NOMO-1 treated with dmso at 0.1 percent for 144 hours (cell line): Measurements from ENCODE around the gene MAP2.
"Not testable (repeated sequence)": the region's sequence is repeated elsewhere in the genome, so short reads cannot be mapped to it uniquely, and the experiment has no call there.

Source experiments
- DNase-seq: peaks from one replicate; lab custom pipeline; 2025; ENCODE audit not compliant: unreplicated experiment; lab: John Stamatoyannopoulos, UW

MAP2 gene

GRCh38 chr2:209581040-209581439 is 157.2 kb downstream of the MAP2 start:
- no peak for DNase-seq

GRCh38 chr2:209582281-209582680 is 158.4 kb downstream of the MAP2 start:
- DNase-seq, result no peak

GRCh38 chr2:209584472-209584871 is 160.6 kb downstream of the MAP2 start:
- no peak for DNase-seq

- no peak for DNase-seq
These were observed 161.1 kb downstream of the MAP2 start for GRCh38 chr2:209584915-209585314.

- DNase-seq, result no peak
These were observed 167.2 kb downstream of the MAP2 start for GRCh38 chr2:209591021-209591420.

GRCh38 chr2:209592106-209592505 is 168.3 kb downstream of the MAP2 start:
- no peak for DNase-seq

GRCh38 chr2:209593930-209594329 is 170.1 kb downstream of the MAP2 start:
- no peak for DNase-seq

GRCh38 chr2:209596262-209596661 is 172.4 kb downstream of the MAP2 start:
- no peak for DNase-seq

- not testable (repeated sequence) for DNase-seq
These were observed 174.4 kb downstream of the MAP2 start for GRCh38 chr2:209598227-209598626.

GRCh38 chr2:209600341-209601171 is 176.7 kb downstream of the MAP2 start:
- DNase-seq, result no peak

- no peak for DNase-seq
These were observed 177.7 kb downstream of the MAP2 start for GRCh38 chr2:209601497-209601896.

GRCh38 chr2:209602259-209602658 is 178.4 kb downstream of the MAP2 start:
- no peak for DNase-seq

GRCh38 chr2:209609531-209609930 is 185.7 kb downstream of the MAP2 start:
- DNase-seq, result no peak

GRCh38 chr2:209610631-209611030 is 186.8 kb downstream of the MAP2 start:
- no peak for DNase-seq

GRCh38 chr2:209613649-209614305 is 189.9 kb downstream of the MAP2 start:
- no peak for DNase-seq

GRCh38 chr2:209614690-209615369 is 191.0 kb downstream of the MAP2 start:
- DNase-seq, result no peak

GRCh38 chr2:209619782-209620181 is 195.9 kb downstream of the MAP2 start:
- peak; percentile 79 for DNase-seq

GRCh38 chr2:209624192-209624938 is 200.5 kb downstream of the MAP2 start:
- no peak for DNase-seq

GRCh38 chr2:209629597-209629996 is 205.8 kb downstream of the MAP2 start:
- no peak for DNase-seq

- no peak for DNase-seq
These were observed 210.1 kb downstream of the MAP2 start for GRCh38 chr2:209633911-209634310.

GRCh38 chr2:209636076-209636475 is 212.2 kb downstream of the MAP2 start:
- DNase-seq, result no peak
